AG08396 (cell line): ENCODE data around the gene RFX2.

Source experiments
- DNase-seq: peaks from one replicate; pipeline ENCODE4 v3.0.0; 2012; ENCODE audit warnings: low spot score, mixed read lengths

Gene RFX2

GRCh38 chr19:6103894-6104293, 6.4 kb downstream of the RFX2 start:
- DNase-seq: no peak

GRCh38 chr19:6103217-6103644, 7.1 kb downstream of the RFX2 start:
- peak; percentile 82 for DNase-seq

GRCh38 chr19:6101991-6102390, 8.3 kb downstream of the RFX2 start:
- no peak for DNase-seq

GRCh38 chr19:6101291-6101825, 8.9 kb downstream of the RFX2 start:
- DNase-seq: no peak

- DNase-seq: no peak
These were observed 9.9 kb downstream of the RFX2 start for GRCh38 chr19:6100284-6100915.

- no peak for DNase-seq
These were observed 10.7 kb downstream of the RFX2 start for GRCh38 chr19:6099599-6099998.

- no peak for DNase-seq
These were observed 11.3 kb downstream of the RFX2 start for GRCh38 chr19:6099033-6099432.

GRCh38 chr19:6098574-6098973, 11.7 kb downstream of the RFX2 start:
- DNase-seq: no peak

- no peak for DNase-seq
These were observed 12.4 kb downstream of the RFX2 start for GRCh38 chr19:6097911-6098310.

GRCh38 chr19:6095760-6096159, 14.5 kb downstream of the RFX2 start:
- no peak for DNase-seq

GRCh38 chr19:6092329-6093286, 17.7 kb downstream of the RFX2 start:
- peak; percentile 85 for DNase-seq

GRCh38 chr19:6091771-6092291, 18.5 kb downstream of the RFX2 start:
- DNase-seq: no peak

- DNase-seq: no peak
These were observed 19.7 kb downstream of the RFX2 start for GRCh38 chr19:6090634-6091033.

GRCh38 chr19:6088602-6089049, 21.7 kb downstream of the RFX2 start:
- DNase-seq: no peak

GRCh38 chr19:6087074-6087571, 23.2 kb downstream of the RFX2 start:
- no peak for DNase-seq

GRCh38 chr19:6086068-6086788, 24.1 kb downstream of the RFX2 start:
- DNase-seq: no peak

GRCh38 chr19:6084821-6085220, 25.5 kb downstream of the RFX2 start:
- no peak for DNase-seq

GRCh38 chr19:6079107-6079506, 31.2 kb downstream of the RFX2 start:
- no peak for DNase-seq

GRCh38 chr19:6078068-6078467, 32.2 kb downstream of the RFX2 start:
- no peak for DNase-seq

- peak; percentile 75 for DNase-seq
These were observed 33.4 kb downstream of the RFX2 start for GRCh38 chr19:6076675-6077463.

GRCh38 chr19:6076291-6076665, 34.0 kb downstream of the RFX2 start:
- DNase-seq: no peak
